WERI-Rb-1 (cell line): Measurements from ENCODE around the gene AHDC1.
"Not testable (repeated sequence)": the region's sequence is repeated elsewhere in the genome, so short reads cannot be mapped to it uniquely, and the experiment has no call there.

Experiments
- DNase-seq: peaks from one replicate; pipeline ENCODE4 v3.0.0-alpha.2; 2020
- H3K27ac ChIP-seq: fragments of 250-450 bp; sonication (Bioruptor Pico); 2 replicates; pipeline ENCODE4 v1.5.1; 2020; ENCODE audit warnings: mild to moderate bottlenecking, moderate library complexity
- H3K27me3 ChIP-seq: fragments of 250-450 bp; sonication (Bioruptor Pico); 2 replicates; pipeline ENCODE4 v1.5.1; 2021; ENCODE audit warnings: mild to moderate bottlenecking, low read depth, moderate library complexity; ENCODE audit not compliant: insufficient read depth, severe bottlenecking
- H3K36me3 ChIP-seq: fragments of 250-450 bp; sonication (Bioruptor Pico); 2 replicates; pipeline ENCODE4 v1.5.1; 2020; ENCODE audit warnings: mild to moderate bottlenecking, moderate library complexity
- H3K4me3 ChIP-seq: 2 replicates; pipeline ENCODE4 v1.5.1; 2011; ENCODE audit warnings: low read depth, mild to moderate bottlenecking, control low read depth, low read length
- H3K9me3 ChIP-seq: fragments of 250-450 bp; sonication (Bioruptor Pico); 2 replicates; pipeline ENCODE4 v1.5.1; 2021; ENCODE audit warnings: mild to moderate bottlenecking, moderate library complexity; ENCODE audit not compliant: severe bottlenecking
- TF ChIP-seq, protein P1 (sequence below): IDR thresholded peaks from 2 replicates; pipeline ENCODE4 v1.5.1; 2011; ENCODE audit warnings: low read depth, mild to moderate bottlenecking, control low read depth, inconsistent platforms, low read length

Gene AHDC1

GRCh38 chr1:27623327-27624212 is 19.6 kb upstream of the AHDC1 start:
- no peaks in the 10 kb centered on the region for H3K36me3 ChIP-seq
- TF ChIP-seq, protein P1, sequence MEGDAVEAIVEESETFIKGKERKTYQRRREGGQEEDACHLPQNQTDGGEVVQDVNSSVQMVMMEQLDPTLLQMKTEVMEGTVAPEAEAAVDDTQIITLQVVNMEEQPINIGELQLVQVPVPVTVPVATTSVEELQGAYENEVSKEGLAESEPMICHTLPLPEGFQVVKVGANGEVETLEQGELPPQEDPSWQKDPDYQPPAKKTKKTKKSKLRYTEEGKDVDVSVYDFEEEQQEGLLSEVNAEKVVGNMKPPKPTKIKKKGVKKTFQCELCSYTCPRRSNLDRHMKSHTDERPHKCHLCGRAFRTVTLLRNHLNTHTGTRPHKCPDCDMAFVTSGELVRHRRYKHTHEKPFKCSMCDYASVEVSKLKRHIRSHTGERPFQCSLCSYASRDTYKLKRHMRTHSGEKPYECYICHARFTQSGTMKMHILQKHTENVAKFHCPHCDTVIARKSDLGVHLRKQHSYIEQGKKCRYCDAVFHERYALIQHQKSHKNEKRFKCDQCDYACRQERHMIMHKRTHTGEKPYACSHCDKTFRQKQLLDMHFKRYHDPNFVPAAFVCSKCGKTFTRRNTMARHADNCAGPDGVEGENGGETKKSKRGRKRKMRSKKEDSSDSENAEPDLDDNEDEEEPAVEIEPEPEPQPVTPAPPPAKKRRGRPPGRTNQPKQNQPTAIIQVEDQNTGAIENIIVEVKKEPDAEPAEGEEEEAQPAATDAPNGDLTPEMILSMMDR: no peak
- H3K27me3 ChIP-seq: no peaks in the 10 kb centered on the region
- no peak overlapping the region for H3K27ac ChIP-seq
- H3K9me3 ChIP-seq: no peaks in the 10 kb centered on the region
- no peak overlapping the region for H3K4me3 ChIP-seq
- DNase-seq: no peak

DNA sequence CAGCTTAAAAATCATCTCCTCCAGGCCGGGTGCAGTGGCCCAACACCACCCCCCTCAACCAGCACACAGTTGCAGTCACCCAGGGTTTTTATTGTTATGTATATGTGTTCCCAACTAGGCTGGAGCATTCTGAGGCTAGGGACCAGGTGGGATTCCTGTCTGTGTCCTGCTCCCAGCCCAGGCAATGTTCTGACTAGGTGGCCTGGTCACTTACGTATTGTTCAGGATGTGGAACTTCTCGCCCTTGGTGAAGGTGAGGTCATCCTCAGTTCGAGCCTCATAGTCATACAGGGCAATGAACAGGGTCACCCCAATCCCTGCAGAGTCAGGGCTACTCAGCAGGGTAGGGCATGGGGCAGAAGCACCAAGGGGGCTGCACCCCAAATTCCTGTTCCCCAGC is 18.9 kb upstream of the AHDC1 start:
- H3K4me3 ChIP-seq: no peak overlapping the region
- H3K36me3 ChIP-seq: no peaks in the 10 kb centered on the region
- H3K27me3 ChIP-seq: no peaks in the 10 kb centered on the region
- TF ChIP-seq, protein P1: no peak
- no peaks in the 10 kb centered on the region for H3K9me3 ChIP-seq
- H3K27ac ChIP-seq: no peak overlapping the region
- DNase-seq: no peak

DNA sequence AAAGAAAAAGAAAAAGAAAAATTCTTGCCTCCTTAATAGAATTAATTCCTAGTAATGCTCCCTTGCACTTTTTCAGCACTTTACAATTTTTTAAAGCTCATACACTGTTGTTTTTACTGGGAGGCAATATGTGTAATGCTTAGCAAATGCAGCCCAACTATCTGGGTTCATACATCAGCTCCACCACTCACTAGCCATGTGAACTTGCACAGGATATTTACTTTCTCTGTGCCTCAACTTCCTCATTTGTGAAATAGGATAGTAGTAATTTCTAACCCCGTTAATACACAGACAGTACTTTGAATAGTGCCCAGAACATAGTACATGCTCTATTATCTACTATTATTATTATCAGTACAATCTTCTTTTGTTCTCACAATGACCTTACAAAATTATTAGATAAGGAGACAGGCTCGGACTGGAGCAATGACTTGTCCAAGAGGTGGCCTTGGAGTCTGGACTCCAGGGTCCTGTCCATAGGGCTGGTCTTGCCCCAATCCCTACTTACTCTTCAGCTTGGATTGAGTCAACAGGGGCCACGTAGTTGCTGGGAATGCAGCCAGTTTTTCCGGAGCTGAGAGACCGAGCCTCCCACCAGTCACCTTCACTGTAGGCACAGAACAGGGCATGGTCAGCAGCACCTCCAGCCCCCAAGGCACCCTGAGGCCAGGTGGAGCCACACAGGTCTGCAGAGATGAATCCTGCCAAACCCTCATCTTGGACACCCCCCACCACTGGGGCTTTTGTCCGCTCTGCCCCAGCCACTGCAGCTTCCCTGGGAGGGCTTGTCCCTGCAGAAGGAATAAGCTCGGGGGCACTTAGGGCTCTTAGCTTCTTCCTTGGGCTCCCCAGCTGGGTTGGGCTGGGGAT is 17.3 kb upstream of the AHDC1 start:
- Histone ChIP-seq H3K36me3 (no peaks in the 10 kb centered on the region), H3K27me3 (no peaks in the 10 kb centered on the region), H3K4me3 (no peak overlapping the region), H3K9me3 (no peaks in the 10 kb centered on the region), H3K27ac (no peak overlapping the region)
- TF ChIP-seq, protein P1: no peak
- DNase-seq: no peak

GRCh38 chr1:27619782-27620438 is 16.0 kb upstream of the AHDC1 start:
- H3K9me3 ChIP-seq, H3K4me3 ChIP-seq, H3K27ac ChIP-seq, H3K27me3 ChIP-seq, H3K36me3 ChIP-seq, DNase-seq: not testable (repeated sequence)

DNA sequence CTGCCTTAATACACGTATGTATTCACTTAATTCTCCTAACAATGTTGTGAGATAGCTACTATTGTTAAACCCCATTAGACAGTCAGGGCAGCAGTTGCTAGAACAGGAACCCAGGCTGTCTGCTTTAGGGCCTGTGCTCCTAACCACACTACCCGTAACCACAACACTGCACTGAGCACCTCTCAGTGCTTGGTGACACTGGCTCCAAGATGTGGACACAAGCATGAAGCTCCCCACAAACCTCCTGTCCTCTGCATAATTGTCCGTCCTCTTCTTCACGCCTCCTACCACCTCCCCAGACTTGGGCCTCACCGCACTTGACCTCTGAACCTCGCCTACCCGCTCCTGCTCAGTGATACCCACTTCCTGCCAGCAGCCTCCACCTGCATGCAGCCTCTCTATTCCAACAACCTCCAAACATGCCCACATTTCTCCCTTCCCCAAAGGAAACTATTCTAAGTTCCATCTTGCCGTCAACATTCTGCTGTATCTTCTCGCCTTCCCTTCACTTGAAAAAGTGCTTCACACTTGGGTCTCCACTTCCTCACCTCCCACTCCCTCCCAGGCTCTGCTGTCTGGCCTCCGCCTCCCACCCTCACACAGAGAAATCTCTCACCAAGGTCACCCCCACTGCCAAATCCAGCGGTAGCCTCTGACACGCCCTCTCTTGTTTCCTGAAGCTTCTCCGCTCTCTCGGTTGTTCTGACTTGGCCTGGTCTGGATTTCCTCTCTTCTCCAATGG is 14.6 kb upstream of the AHDC1 start:
- Histone ChIP-seq H3K27me3 (no peaks in the 10 kb centered on the region), H3K36me3 (no peaks in the 10 kb centered on the region), H3K4me3 (no peak overlapping the region), H3K9me3 (no peaks in the 10 kb centered on the region), H3K27ac (no peak overlapping the region)
- no peak for DNase-seq
- TF ChIP-seq, protein P1: no peak
